HepG2 (cell line): Measurements from ENCODE around the gene CDC26. TPM values are rescaled to one million over a fixed set of nuclear protein-coding genes. Genes with fewer than 3 reads are reported as not detected.

Experiments used
- ATM ChIP-seq: fragments of 450-650 bp; IDR thresholded peaks from 2 replicates; pipeline ENCODE4 v1.7.1; 2017; ENCODE audit warnings: mild to moderate bottlenecking, borderline replicate concordance
- ELF4 ChIP-seq: sonication (generic); formaldehyde crosslinking; IDR thresholded peaks from 2 replicates; pipeline ENCODE4 v1.5.0; 2020; ENCODE audit warnings: missing genetic modification reagents, mild to moderate bottlenecking, moderate library complexity, borderline replicate concordance
- MAZ ChIP-seq, 2 experiments: sonication (generic) in 1 of 2; formaldehyde crosslinking in 1 of 2; IDR thresholded peaks; 2 replicates each; pipeline versions ENCODE4 v1.5.0 to v1.6.1; 2012 to 2020; ENCODE audit warnings: low read depth in 2 of 2, mild to moderate bottlenecking in 2 of 2, borderline replicate concordance in 1 of 2, improper control_type of control experiment in 1 of 2, low read length in 1 of 2, missing genetic modification reagents in 1 of 2, moderate library complexity in 1 of 2
- MIER3 ChIP-seq: IDR thresholded peaks from 2 replicates; pipeline ENCODE4 v1.6.1; 2016; ENCODE audit warnings: missing compliant biosample characterization, borderline replicate concordance
- RBAK ChIP-seq: sonication (generic); formaldehyde crosslinking; IDR thresholded peaks from 2 replicates; pipeline ENCODE4 v1.5.1; 2020; ENCODE audit warnings: mild to moderate bottlenecking, missing genetic modification reagents
- SIN3A ChIP-seq: IDR thresholded peaks from 2 replicates; pipeline ENCODE4 v1.6.1; 2011; ENCODE audit warnings: low read depth, mild to moderate bottlenecking, control low read depth, low read length, borderline replicate concordance
- SP140L ChIP-seq: sonication (generic); formaldehyde crosslinking; IDR thresholded peaks from 2 replicates; pipeline ENCODE4 v1.4.0; 2020; ENCODE audit warnings: missing genetic modification reagents, borderline replicate concordance
- TP53 ChIP-seq: sonication (generic); formaldehyde crosslinking; conservative IDR thresholded peaks from 2 replicates; pipeline ENCODE4 v1.4.0; 2020; ENCODE audit warnings: missing genetic modification reagents
- ZNF30 ChIP-seq: sonication (generic); formaldehyde crosslinking; IDR thresholded peaks from 2 replicates; pipeline ENCODE4 v1.5.0; 2020; ENCODE audit warnings: mild to moderate bottlenecking, missing genetic modification reagents
- ZNF326 ChIP-seq: sonication (generic); formaldehyde crosslinking; IDR thresholded peaks from 2 replicates; pipeline ENCODE4 v1.4.0; 2020; ENCODE audit warnings: missing genetic modification reagents, borderline replicate concordance
- ZNF556 ChIP-seq: sonication (generic); formaldehyde crosslinking; IDR thresholded peaks from 2 replicates; pipeline ENCODE4 v1.4.0; 2020; ENCODE audit warnings: mild to moderate bottlenecking, missing genetic modification reagents, borderline replicate concordance
- ZNF776 ChIP-seq: sonication (generic); formaldehyde crosslinking; IDR thresholded peaks from 2 replicates; pipeline ENCODE4 v1.4.0; 2020; ENCODE audit warnings: mild to moderate bottlenecking, missing genetic modification reagents
- ZNF790 ChIP-seq: sonication (generic); formaldehyde crosslinking; IDR thresholded peaks from 2 replicates; pipeline ENCODE4 v1.8.0; 2022; ENCODE audit warnings: missing genetic modification reagents, mild to moderate bottlenecking, borderline replicate concordance
- ZNF883 ChIP-seq: sonication (generic); formaldehyde crosslinking; IDR thresholded peaks from 2 replicates; pipeline ENCODE4 v1.5.1; 2020; ENCODE audit warnings: mild to moderate bottlenecking, missing genetic modification reagents; ENCODE audit errors: not compliant biosample characterization
- polyA plus RNA-seq, 8 experiments: library from polyadenylated mRNA; depleted of rRNA in 3 of 8; stranded (reverse) in 7 of 8; unstranded in 1 of 8; fragments of >200 nt; fragmentation: Illumina TruSeq in 4 of 8; extraction: Trizol in 4 of 8; gene quantifications; 2 replicates each; pipeline versions ENCODE4 v1.2.1 to v1.2.3, GENCODE V29; 2011 to 2016; ENCODE audit warnings: low read depth in 4 of 8, missing spikeins in 1 of 8, mixed read lengths in 1 of 8; ENCODE audit not compliant: insufficient read depth in 1 of 8
- total RNA-seq, 5 experiments: library from RNA; depleted of rRNA; stranded (reverse); fragments of >200 nt; fragmentation: Illumina TruSeq; extraction: Trizol; gene quantifications; 2 replicates each; pipeline ENCODE4 v1.2.3, GENCODE V29; 2016; ENCODE audit warnings: low read depth in 1 of 5
- TF ChIP-seq, protein P1 (sequence below): sonication (generic); formaldehyde crosslinking; IDR thresholded peaks from 2 replicates; pipeline ENCODE4 v1.4.0; 2020; ENCODE audit warnings: missing genetic modification reagents
- TF ChIP-seq, protein P2 (sequence below): sonication (generic); formaldehyde crosslinking; IDR thresholded peaks from 2 replicates; pipeline ENCODE4 v1.8.0; 2022; ENCODE audit warnings: missing genetic modification reagents, mild to moderate bottlenecking, inconsistent platforms, borderline replicate concordance
- TF ChIP-seq, protein P3 (sequence below): sonication (generic); formaldehyde crosslinking; conservative IDR thresholded peaks from 2 replicates; pipeline ENCODE4 v1.4.0; 2020; ENCODE audit warnings: missing genetic modification reagents
- TF ChIP-seq, protein P4 (sequence below): sonication (generic); formaldehyde crosslinking; IDR thresholded peaks from 2 replicates; pipeline ENCODE4 v1.4.0; 2020; ENCODE audit warnings: missing genetic modification reagents
- TF ChIP-seq, protein P5 (sequence below): sonication (generic); formaldehyde crosslinking; IDR thresholded peaks from 2 replicates; pipeline ENCODE4 v1.5.0; 2020; ENCODE audit warnings: mild to moderate bottlenecking, missing genetic modification reagents

CDC26 gene
- total and polyA plus RNA-seq, 2 of the 13 experiments (the other 11 are each of a cell fraction or from before 2014, with no cell fraction given): 26.6 to 57.9 TPM

DNA sequence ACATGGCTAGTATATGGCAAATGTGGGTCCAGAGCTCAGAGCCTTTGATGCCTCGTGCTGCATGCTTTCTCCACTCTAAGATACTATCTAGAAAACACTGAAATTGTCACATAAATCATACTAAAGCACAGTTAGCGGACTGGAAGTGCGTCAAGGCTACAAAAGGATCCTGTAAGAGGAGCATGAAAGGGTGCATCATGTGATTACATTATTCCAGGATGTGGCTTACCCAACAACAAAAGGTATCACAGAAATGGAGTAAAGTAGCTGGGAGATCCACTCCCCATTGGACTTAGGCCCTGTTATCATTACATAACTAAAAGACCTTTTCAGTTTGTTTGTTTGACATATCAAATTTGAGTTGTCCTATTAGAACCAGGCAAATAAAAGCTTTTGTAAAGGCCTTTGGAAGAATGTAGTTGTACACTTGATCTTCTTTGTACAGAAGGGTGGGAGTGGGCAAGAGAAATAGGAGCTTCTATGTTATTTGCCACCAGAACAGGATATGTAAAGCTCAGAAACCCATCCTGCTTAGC lies 47.2 kb downstream of the CDC26 start (continued):
- TF ChIP-seq, protein P1, sequence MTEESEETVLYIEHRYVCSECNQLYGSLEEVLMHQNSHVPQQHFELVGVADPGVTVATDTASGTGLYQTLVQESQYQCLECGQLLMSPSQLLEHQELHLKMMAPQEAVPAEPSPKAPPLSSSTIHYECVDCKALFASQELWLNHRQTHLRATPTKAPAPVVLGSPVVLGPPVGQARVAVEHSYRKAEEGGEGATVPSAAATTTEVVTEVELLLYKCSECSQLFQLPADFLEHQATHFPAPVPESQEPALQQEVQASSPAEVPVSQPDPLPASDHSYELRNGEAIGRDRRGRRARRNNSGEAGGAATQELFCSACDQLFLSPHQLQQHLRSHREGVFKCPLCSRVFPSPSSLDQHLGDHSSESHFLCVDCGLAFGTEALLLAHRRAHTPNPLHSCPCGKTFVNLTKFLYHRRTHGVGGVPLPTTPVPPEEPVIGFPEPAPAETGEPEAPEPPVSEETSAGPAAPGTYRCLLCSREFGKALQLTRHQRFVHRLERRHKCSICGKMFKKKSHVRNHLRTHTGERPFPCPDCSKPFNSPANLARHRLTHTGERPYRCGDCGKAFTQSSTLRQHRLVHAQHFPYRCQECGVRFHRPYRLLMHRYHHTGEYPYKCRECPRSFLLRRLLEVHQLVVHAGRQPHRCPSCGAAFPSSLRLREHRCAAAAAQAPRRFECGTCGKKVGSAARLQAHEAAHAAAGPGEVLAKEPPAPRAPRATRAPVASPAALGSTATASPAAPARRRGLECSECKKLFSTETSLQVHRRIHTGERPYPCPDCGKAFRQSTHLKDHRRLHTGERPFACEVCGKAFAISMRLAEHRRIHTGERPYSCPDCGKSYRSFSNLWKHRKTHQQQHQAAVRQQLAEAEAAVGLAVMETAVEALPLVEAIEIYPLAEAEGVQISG (CRISPR knock-in tag): no peak
- TF ChIP-seq, protein P2, sequence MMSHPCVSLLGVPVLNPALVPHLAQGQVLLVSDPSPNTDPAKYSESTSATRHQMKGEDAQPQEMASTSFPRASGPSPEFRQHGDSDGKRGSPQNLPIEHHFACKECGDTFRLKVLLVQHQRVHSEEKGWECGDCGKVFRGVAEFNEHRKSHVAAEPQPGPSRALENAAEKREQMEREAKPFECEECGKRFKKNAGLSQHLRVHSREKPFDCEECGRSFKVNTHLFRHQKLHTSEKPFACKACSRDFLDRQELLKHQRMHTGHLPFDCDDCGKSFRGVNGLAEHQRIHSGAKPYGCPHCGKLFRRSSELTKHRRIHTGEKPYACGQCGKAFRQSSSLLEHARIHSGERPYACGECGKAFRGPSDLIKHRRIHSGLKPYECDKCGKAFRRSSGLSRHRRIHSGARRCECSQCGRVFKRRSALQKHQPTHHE (CRISPR knock-in tag): no peak
- no peak for TF ChIP-seq ZNF883
- TF ChIP-seq, protein P3, sequence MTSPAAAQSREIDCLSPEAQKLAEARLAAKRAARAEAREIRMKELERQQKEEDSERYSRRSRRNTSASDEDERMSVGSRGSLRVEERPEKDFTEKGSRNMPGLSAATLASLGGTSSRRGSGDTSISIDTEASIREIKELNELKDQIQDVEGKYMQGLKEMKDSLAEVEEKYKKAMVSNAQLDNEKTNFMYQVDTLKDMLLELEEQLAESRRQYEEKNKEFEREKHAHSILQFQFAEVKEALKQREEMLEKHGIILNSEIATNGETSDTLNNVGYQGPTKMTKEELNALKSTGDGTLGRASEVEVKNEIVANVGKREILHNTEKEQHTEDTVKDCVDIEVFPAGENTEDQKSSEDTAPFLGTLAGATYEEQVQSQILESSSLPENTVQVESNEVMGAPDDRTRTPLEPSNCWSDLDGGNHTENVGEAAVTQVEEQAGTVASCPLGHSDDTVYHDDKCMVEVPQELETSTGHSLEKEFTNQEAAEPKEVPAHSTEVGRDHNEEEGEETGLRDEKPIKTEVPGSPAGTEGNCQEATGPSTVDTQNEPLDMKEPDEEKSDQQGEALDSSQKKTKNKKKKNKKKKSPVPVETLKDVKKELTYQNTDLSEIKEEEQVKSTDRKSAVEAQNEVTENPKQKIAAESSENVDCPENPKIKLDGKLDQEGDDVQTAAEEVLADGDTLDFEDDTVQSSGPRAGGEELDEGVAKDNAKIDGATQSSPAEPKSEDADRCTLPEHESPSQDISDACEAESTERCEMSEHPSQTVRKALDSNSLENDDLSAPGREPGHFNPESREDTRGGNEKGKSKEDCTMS (CRISPR knock-in tag): no peak
- no peak for TF ChIP-seq SP140L (CRISPR knock-in tag)
- no peak; the same call in 1 of the 2 replicates for TF ChIP-seq MIER3 (CRISPR knock-in tag)
- no peak for TF ChIP-seq ZNF790 (CRISPR knock-in tag)
- no peak for TF ChIP-seq ZNF556 (CRISPR knock-in tag)
- no peak for TF ChIP-seq TP53
- no peak for TF ChIP-seq MAZ (IDR thresholded peaks at IDR 0.05; ENCODE audit: borderline replicate concordance, low read depth, low read length)
- no peak for TF ChIP-seq MAZ (CRISPR knock-in tag; IDR thresholded peaks at IDR 0.05; ENCODE audit: low read depth)
- TF ChIP-seq SIN3A: no peak
- no peak for TF ChIP-seq ELF4 (CRISPR knock-in tag)
- no peak for TF ChIP-seq ZNF326
- TF ChIP-seq, protein P4, sequence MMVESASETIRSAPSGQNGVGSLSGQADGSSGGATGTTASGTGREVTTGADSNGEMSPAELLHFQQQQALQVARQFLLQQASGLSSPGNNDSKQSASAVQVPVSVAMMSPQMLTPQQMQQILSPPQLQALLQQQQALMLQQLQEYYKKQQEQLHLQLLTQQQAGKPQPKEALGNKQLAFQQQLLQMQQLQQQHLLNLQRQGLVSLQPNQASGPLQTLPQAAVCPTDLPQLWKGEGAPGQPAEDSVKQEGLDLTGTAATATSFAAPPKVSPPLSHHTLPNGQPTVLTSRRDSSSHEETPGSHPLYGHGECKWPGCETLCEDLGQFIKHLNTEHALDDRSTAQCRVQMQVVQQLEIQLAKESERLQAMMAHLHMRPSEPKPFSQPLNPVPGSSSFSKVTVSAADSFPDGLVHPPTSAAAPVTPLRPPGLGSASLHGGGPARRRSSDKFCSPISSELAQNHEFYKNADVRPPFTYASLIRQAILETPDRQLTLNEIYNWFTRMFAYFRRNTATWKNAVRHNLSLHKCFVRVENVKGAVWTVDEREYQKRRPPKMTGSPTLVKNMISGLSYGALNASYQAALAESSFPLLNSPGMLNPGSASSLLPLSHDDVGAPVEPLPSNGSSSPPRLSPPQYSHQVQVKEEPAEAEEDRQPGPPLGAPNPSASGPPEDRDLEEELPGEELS (CRISPR knock-in tag): peak; percentile 81
- no peak for TF ChIP-seq RBAK (CRISPR knock-in tag)
- TF ChIP-seq ZNF30 (CRISPR knock-in tag): no peak
- TF ChIP-seq, protein P5, sequence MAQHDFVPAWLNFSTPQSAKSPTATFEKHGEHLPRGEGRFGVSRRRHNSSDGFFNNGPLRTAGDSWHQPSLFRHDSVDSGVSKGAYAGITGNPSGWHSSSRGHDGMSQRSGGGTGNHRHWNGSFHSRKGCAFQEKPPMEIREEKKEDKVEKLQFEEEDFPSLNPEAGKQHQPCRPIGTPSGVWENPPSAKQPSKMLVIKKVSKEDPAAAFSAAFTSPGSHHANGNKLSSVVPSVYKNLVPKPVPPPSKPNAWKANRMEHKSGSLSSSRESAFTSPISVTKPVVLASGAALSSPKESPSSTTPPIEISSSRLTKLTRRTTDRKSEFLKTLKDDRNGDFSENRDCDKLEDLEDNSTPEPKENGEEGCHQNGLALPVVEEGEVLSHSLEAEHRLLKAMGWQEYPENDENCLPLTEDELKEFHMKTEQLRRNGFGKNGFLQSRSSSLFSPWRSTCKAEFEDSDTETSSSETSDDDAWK (CRISPR knock-in tag): no peak
- no peak for TF ChIP-seq ZNF776 (CRISPR knock-in tag)
- no peak; the same call in 1 of the 2 replicates for TF ChIP-seq ATM
